HL-60 (cell line): ENCODE measurements around the gene FUT2.

Source experiments
- TF ChIP-seq, protein P1 (sequence below): IDR thresholded peaks from 2 replicates; pipeline ENCODE4 v1.6.1; 2012; ENCODE audit warnings: low read depth; ENCODE audit not compliant: insufficient replicate concordance
- TF ChIP-seq, protein P2 (sequence below): IDR thresholded peaks from one replicate; pipeline ENCODE4 v1.5.1; 2011; ENCODE audit warnings: low read length, control low read depth, inconsistent platforms; ENCODE audit not compliant: insufficient read depth

- TF ChIP-seq, protein P1, sequence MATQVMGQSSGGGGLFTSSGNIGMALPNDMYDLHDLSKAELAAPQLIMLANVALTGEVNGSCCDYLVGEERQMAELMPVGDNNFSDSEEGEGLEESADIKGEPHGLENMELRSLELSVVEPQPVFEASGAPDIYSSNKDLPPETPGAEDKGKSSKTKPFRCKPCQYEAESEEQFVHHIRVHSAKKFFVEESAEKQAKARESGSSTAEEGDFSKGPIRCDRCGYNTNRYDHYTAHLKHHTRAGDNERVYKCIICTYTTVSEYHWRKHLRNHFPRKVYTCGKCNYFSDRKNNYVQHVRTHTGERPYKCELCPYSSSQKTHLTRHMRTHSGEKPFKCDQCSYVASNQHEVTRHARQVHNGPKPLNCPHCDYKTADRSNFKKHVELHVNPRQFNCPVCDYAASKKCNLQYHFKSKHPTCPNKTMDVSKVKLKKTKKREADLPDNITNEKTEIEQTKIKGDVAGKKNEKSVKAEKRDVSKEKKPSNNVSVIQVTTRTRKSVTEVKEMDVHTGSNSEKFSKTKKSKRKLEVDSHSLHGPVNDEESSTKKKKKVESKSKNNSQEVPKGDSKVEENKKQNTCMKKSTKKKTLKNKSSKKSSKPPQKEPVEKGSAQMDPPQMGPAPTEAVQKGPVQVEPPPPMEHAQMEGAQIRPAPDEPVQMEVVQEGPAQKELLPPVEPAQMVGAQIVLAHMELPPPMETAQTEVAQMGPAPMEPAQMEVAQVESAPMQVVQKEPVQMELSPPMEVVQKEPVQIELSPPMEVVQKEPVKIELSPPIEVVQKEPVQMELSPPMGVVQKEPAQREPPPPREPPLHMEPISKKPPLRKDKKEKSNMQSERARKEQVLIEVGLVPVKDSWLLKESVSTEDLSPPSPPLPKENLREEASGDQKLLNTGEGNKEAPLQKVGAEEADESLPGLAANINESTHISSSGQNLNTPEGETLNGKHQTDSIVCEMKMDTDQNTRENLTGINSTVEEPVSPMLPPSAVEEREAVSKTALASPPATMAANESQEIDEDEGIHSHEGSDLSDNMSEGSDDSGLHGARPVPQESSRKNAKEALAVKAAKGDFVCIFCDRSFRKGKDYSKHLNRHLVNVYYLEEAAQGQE, result no peak
- TF ChIP-seq, protein P2, sequence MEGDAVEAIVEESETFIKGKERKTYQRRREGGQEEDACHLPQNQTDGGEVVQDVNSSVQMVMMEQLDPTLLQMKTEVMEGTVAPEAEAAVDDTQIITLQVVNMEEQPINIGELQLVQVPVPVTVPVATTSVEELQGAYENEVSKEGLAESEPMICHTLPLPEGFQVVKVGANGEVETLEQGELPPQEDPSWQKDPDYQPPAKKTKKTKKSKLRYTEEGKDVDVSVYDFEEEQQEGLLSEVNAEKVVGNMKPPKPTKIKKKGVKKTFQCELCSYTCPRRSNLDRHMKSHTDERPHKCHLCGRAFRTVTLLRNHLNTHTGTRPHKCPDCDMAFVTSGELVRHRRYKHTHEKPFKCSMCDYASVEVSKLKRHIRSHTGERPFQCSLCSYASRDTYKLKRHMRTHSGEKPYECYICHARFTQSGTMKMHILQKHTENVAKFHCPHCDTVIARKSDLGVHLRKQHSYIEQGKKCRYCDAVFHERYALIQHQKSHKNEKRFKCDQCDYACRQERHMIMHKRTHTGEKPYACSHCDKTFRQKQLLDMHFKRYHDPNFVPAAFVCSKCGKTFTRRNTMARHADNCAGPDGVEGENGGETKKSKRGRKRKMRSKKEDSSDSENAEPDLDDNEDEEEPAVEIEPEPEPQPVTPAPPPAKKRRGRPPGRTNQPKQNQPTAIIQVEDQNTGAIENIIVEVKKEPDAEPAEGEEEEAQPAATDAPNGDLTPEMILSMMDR, result no peak
These were observed 44.6 kb upstream of the FUT2 start for GRCh38 chr19:48650974-48651682.
